Measurements from ENCODE around the gene PCBP3.
"Not testable (repeated sequence)": the region's sequence is repeated elsewhere in the genome, so short reads cannot be mapped to it uniquely, and the experiment has no call there.

Gene PCBP3

DNA sequence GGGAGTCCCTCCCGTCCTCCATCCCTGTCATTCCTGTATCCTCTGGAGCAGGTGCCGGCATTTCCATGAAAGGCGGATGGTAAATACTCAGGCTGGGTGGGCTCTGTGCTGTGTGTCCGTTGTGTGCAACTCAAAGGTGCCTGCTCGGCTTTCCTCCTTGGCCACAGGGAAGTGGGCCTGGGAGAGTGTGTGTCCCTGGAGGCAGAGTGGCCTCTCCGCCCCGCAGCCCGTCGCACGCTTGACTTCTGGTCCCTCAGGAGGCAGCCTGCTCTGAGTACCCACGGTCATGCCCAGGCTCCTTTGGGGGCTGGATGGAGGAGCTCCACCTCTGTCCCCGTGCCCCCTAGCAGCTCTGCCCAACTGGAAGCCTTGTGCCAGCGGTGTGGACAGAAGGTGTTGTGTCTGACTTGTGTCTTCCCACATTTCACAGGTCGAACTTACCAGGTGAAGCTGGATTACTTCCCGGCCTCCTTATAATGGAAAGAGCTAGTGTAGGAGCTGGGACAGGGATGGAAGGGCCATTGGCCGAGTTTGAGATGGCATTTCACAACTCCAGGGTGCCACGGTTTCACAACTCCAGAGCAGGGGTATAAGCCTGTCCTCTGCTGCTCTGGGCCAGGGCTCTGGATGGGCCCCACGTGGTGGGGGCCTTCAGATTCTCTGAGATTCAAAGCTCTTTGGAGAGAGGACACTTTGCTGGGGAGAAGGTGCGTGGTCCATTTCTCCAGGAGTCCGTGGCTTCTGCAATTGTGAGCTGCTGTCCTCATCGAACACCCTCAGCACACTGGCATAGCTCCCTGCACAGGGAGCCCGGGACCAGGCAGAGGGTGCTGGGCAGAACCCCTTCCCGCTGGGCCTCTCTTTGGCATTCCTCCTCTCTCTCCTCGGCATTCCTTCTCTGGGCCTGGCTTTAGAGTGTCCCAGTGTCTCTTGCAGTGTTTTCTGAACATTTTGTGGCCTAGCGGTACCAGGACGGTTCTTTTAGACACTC lies 185.3 kb downstream of the PCBP3 start:
- DNase-seq (ENCODE audit: low spot score), result no peak

DNA sequence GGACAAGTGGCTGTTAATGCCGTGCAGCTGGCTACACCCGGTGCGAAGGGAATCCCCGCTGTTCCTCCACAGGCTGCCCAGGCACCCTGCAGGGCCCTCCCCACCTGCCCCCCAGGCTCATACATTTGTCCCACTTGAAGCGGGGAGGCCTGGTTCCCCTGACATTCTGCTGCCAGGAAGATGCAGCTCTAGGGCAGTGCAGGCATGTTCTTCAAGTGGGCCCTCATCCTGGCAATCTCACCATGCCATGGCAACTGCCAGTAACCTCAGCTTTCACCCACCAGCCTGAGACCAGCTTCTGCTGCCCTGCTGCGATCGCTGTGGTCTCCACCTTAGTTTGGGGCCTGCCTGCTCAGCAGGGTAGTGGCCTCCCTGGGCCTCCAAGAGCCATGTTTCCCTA lies 186.1 kb downstream of the PCBP3 start:
- DNase-seq (ENCODE audit: low spot score), result no peak

DNA sequence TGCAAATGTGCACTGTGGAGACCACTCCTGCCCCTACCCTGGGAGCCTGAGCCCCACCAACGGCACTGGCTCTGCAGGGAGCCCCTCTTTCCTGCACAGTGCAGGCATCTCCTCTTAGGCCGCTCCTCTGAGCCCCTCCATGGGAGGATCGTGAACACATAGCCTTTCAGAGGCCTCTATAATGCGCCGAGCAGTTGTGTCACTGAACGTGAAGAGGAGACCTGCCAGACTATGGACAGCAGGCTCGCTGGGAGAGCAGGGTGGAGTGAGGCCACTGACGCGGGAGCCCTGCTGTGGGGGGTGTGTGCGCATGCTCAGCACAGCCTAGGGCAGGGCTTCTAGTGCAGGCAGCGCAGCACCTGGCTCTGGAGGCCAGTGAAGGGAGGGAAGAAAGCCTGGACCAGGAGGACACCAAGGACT lies 186.7 kb downstream of the PCBP3 start:
- no peak for DNase-seq (ENCODE audit: low spot score)

DNA sequence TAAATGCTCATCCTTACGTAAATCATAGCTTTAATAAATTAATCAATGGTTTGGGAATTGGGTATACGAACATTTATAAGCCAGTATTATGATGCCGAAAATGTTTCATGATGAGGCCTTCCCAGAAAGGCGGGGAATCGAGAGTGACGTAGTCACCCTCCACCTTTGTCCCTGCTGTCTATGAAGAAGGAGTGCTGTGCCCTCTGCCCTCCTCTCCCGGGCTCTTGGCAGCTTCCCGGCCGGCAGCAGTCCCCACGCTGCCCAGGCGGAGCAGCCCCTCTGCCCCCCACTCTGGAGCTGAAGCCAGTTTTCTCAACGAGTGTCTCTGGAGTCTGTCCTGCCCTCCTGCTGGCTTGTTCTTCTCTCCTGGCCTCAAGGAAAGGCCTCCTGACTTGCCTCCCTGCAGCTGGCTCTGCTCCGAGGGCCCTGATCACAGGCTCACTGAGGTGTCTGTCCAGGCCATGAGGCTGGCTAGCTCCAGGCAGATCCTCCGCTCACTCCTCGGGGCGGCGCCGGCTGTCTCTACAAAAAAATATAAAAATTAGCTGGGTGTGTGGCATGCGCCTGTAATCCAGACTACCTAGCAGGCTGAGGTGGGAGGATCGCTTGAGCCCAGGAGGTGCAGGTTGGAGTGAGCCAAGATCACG lies 187.3 kb downstream of the PCBP3 start:
- no peak for DNase-seq (ENCODE audit: low spot score)

DNA sequence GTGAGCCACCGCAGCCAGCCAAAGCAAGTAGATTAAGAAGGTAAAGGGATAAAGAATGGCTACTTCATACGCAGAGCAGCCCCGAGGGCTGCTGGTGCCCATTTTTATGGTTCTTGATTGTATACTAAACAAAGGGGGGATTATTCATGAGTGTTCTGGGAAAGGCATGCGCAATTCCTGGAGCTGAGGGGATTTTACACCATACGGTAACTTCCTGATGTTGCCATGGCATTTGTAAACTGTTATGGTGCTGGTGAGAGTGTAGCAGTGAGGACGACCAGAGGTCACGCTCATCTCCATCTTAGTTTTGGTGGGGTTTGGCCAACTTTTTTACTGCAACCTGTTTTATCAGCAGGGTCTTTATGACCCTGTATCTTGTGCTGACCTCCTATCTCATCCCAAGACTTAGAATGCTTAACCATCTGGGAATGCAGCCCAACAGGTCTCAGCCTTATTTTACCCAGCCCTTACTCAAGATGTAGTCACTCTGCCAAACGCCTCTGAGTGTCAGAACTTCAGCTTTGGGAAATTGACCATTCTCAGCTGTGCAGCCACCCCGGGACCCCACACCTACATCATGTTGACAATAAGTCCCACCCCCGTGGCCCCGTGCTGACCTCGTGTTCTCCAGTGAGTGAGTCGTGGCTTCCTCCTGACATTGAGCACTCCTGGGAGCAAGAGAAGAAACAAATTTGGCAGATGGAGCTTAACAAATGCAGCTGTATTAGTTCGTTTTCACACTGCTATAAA lies 188.6 kb downstream of the PCBP3 start:
- DNase-seq (ENCODE audit: low spot score), result no peak

DNA sequence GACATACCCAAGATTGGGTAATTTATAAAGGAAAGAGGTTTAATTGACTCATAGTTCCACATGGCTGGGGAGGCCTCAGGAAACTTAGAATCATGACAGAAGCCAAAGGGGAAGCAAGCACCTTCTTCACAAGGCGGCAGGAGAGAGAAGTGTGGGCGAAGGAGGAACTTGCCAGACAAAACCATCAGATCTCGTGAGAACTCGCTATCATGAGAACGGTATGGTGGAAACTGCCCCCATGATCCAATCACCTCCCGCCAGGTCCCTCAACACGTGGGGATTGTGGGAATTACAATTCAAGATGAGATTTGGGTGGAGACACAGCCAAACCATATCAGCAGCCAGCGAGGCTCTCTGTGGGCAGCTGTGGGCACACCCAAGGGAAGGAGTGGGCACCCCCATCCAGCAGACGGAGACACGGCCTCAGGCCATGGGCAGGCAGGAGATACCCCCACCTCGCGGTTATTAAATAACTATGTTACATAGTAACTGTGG lies 189.3 kb downstream of the PCBP3 start:
- DNase-seq (ENCODE audit: low spot score), result not testable (repeated sequence)

DNA sequence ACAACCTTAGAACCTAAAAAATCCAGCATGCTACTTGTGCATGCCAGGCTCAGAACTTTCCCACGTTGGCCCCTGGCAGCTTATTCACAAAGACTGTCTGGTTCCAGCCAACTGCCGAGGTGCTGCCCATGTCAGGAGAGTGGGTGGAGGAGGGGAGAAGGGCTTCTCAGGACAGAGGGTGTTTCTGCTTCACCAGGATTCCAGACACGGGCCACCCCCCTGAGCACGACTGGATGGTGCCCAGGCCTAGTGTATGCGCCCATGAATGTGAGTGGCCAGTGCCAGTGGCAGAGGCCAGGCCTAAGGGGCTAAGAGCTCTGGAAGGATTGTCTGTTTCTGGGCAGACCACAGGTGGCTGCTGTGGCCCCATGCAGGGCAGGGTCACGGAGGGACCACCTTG lies 189.9 kb downstream of the PCBP3 start:
- no peak for DNase-seq (ENCODE audit: low spot score)

DNA sequence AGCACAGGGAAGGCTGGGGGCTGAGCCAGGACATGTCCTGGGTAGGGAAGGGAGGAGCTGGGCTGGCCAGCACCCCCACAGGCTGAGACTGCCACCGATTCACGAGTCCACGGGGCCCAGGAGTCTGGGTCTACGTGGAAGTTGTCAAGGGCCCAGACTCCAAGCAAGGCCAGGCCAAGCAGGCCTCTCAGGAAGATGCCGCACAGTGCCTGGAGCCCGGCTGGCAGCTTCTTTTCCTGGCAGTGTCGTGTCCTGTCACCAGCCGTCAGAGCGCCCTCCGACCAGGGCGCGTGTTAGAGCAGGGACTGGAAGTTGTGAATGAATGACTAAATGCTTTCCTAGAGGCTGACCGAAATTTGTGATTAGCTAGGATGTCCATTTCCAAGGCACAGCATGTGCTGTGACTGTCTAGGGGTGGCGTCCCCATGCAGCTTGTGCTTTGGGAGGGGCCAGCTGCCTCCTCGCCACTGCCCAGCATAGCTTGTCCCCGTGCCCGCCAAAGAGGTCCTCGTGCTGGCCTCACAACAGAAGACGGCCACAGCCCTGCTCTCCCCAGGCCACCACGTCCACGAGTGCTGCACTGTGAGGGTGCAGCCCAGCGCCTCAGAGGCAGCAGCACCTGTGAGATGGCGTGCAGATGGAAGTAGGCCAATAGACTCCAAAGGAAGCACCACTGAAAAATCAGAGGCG lies 190.6 kb downstream of the PCBP3 start:
- DNase-seq (ENCODE audit: low spot score), result no peak

DNA sequence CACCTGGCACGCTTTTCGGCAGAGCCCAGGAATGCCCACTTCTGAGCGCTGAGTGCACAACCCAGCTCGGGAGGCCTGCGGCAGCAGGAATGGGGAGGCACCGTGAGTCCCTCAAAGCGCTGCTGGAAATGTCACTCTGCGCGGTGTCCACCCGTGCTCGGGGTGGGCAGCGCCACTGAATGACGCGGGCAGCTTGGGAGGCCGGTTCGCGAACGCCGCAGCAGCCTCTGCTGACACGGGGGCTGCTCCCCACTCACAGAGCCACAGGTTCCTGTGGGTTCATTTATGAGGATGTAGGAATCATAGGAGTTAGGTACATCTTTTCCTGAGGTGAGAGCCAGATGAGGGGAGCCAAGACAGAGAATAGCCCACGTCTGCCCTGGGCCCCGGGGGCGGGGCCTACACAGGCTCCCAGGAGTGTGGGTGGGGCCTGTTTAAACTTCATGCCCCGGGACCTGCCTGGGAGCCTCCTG lies 191.3 kb downstream of the PCBP3 start:
- no peak for DNase-seq (ENCODE audit: low spot score)

DNA sequence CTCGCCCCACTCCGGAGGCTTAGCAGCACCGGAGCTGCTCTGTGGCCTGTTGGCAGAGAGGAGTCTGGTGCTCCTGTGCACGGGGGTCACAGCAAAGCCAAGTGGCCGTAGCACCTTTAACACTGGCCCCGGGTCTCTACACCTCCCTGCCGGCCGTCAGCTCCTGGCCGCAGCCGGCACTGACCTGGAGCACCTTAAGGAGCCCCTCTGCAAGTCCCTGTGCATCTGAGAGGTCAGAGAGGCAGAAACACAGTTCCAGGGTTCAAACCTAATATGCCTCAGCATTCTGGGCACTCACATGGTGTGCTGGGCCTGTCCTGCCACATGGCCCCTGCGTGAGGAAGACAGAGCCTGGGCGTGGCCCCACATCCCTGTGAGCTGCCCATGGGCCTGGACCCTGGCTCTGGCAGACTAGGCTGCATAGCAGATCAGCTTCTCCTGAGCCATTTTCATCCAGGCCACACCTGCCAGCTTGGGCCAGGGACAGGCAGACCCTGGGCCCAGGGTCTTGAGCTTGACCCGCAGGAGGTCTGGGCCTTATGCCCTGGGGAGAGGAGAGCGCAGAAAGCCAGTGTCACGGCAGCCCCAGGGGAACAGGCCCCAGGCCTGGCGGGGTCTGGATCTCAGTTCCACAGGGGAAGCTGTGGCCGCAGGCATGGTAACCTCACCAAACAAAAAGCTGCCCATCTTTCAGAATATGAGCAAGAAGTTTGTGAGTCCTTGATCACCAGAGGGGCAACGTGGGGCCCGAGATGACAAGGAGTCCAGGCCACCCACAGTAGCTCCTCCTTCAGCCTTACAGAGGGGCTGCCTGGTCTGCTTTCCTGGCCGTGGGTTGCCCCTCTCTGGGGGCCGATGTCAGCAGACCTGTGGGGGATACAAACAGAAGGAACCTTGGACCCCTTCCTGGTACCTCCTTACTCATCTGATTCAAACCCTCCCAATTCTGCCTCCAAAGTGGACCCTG lies 192.1 kb downstream of the PCBP3 start:
- DNase-seq (ENCODE audit: low spot score), result no peak

DNA sequence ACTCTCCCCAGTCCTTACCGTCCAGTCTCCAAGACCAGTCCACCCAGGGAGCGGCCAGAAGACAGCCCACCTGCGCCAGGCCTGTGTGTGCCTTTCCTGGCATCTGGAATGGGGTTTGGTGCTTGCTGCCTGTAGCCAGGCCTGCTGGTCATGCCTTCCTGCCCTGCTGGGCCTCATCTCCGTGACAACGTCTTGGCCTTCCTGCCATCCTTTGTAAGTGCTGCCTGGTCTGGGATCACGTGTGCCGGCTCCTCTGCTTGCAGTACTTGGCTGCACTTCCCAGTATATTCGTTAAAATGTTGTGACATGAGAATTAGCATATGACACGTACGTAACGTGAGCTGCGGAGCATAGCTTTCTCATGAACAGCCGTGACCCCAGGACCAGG lies 192.7 kb downstream of the PCBP3 start:
- DNase-seq (ENCODE audit: low spot score), result no peak

DNA sequence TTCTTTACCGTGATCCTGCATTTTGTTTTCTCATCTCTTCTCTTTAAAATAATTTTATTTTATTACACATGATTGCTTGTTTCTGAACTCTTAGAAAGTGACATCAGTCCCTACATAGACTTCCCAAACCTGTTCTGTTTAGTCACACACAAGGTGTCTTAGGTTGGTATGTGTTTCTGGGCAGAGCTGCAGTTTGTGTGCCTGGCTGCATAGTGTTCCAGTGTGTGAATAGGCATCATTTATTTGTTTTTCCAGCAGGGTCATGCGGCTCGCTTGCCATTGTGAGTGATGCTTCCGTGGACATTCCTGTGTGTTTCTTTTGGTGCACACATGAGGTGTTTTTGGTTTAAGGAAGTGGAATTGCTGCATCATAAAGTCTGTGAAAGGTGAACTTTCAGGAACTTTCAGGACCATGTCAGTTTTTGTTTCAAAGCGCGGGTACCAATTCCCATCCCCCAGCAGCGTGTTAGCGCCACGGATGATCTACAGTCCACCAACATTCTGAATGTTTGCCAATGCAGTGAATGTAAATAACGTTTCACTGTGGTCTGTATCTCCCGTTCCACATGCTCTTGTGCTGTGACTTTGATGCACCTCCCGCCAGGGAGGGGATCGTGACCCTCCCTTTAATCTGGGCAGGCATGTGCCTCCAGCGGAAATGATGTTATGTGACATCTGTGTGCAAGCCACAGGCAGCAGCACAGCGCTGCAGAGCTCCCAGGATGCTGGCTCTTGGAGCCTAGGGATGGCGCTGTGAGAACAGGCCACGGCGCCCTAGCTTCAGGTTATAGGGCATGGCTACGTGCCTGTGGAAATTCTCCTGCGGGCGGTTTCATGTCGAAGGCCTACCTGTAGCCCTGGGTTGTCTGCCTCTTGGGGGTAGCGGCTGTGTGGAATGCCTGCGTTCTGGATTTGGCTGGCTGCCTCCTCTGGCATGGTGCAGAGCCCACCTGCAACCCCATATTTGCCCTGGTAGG lies 193.5 kb downstream of the PCBP3 start:
- no peak for DNase-seq (ENCODE audit: low spot score)

DNA sequence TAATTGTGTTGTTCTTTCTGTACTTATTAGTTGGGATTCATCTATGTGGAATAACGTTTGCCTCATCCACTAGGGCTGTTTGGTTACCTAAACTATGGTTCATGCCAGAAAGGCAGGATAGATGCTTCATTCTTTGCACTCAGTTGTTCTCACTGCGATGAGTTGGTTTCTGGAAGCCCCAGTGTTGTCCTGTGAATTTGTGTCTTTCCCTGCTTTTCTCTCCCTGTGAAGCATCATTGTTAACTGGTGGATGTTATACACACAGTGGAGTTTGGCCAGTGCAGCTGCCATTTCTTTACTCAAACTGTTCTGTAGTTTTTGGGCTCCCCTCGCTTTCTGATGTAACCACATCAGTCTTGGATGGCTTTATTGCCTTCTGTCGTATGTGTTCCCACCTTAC lies 194.4 kb downstream of the PCBP3 start:
- DNase-seq (ENCODE audit: low spot score), result no peak

DNA sequence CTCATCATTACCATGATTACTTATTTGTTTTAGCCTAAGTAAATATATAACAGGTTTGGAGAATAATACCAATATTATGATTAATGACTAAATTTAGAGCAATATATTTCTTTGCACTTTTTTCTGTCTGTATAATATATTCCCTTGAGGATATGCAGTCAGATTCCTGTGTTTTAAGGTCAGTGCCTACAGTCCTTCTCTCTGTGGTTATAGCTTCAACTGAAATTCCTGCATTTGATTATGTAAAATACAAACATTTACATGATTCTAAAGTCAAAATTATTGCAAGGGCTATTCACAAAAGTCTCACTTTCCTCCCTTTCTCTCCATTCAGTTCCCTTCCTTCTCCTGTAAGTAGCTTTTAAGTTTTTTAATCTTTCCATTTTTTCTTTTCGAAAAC lies 195.1 kb downstream of the PCBP3 start:
- DNase-seq (ENCODE audit: low spot score), result no peak

DNA sequence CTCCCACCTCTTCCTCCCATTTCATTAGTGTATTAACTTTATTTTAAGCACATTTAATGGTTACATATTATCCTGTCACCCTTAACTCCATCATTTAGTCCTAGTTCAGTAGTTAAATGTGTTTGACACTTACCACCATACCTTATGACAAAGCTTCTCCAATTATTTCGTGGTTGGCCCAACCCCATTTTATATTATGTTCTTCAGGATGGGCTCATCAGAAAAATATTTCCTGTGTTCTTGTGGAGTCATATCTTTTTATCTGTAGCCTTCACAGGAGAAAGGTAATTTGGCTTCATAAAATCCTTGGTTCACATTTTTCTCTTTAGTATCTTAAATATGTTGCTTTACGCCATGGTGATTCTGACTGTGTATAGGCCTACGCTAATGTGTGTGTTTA lies 195.7 kb downstream of the PCBP3 start:
- no peak for DNase-seq (ENCODE audit: low spot score)

DNA sequence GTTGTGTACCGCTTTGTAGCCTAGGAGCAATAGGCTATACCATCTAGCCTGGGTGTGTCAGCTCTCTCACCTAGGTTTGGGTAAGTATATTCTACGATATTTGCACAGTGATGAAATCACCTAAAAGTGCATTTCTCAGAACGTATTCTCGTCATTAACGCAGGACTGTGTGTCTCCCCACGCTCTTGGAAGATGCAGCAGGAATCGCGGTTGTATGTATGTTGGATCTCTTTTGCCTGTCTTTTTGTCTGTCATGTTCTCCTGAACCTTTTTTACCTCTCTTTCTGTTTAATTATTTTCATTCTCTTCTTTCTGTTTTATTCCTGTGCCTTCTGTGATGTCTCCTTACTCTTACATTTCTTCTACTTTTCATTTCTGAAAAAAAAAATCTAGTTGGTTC lies 197.5 kb downstream of the PCBP3 start:
- no peak for DNase-seq (ENCODE audit: low spot score)

DNA sequence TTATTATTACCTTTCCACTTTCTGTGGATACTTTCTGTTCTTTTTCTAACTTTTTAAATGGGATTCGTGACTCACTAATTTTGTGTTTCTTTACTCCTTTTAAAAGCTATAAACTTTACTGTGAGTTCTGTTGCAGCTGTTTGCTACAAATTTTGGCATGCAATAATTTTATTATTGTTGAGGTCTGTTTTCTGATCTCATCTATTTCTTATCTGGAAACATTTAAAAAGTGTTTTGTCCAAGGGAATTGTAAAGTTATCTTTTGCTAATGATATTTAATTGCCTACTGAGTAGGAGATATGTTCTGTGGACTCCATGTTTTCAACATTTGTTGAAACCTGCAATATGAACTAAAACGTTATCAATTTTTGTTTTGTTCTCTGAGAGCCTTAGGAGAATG lies 199.9 kb downstream of the PCBP3 start:
- DNase-seq (ENCODE audit: low spot score), result no peak

DNA sequence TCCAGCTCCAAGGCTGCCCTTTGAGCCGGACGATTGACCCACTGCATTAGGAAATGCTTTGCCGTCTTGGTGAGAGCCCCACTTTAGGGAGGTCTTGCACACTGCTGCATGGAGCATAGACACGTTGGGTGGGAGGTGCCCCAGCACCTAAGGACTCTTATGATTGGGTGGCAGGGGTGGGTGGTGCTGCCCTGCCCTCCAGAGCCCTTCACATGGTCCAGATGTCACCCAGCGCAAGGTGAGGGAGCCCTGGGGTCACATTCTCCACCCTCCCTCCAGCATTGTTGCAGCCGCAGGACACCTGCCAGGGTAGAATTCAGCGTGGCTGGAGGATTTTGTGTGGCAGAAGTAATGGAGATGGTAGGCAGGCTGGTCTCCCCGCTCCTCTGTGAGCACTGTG lies 200.7 kb downstream of the PCBP3 start:
- DNase-seq (ENCODE audit: low spot score), result no peak

DNA sequence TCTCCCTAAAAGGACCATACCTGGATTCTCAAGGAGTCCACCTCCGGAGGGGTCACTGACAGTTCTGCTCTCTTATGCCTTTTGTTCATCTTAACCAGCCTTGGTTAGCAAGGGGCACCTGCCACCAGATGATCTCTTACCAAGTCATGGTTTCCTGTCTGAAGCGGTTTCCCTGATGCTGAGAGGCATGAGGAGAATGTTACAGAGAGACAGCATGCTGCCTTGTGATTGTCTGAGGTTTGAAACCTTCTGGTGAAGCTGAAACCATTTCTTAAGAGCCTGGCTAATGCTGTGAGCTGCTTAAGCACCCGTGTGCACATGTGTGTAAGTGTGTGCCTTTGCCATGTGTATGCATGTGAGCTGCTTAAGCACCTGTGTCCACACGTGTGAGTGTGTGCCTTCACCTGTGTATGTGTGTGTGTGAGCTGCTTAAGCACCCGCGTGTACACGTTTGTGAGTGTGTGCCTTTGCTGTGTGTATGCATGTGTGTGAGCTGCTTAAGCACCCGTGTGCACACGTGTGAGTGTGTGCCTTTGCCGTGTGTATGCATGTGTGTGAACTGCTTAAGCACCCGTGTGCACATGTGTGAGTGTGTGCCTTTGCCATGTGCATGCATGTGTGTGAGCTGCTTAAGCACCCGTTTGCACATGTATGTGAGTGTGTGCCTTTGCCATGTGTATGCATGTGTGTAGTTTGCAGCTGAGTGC lies 201.7 kb downstream of the PCBP3 start:
- DNase-seq (ENCODE audit: low spot score), result no peak
